ENCODE data around the gene EEPD1.

EEPD1 gene

DNA sequence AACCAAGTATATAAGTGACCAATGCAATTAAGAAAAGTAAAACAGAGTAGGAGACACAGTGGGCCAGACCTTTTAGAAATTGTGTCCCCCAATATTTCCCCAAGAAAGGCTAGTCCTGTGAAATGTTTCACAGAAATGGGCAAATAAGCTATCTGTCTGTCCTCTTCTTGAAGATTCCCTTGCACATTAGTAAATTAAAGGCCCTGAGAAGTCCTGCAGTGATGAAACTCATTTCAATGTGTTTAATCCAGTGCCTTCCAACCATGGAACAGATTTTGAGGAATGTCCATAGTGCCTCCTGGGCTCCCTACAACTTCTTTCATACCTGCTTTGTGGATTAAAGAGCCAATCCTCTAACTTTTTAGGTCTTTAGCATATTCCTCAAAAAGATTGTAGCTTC, 11.2 kb upstream of the EEPD1 start:
- Histone ChIP-seq H3K9ac (ENCODE audit: low read depth, low read length) (no peak overlapping the region), H3K4me1 (ENCODE audit: insufficient read depth, low read length) (no peaks in the 10 kb centered on the region), H3K79me2 (ENCODE audit: insufficient read depth, low read length) (no peaks in the 10 kb centered on the region), H4K20me1 (ENCODE audit: insufficient read depth, low read length) (no peaks in the 10 kb centered on the region), H3K9me3 (ENCODE audit: insufficient read depth, low read length, severe bottlenecking) (no peaks in the 10 kb centered on the region), H3K36me3 (ENCODE audit: insufficient read depth, low read length) (no peaks in the 10 kb centered on the region), H3K27ac (ENCODE audit: low read length) (no peak overlapping the region), H3K4me2 (ENCODE audit: insufficient read depth, low read length) (no peak overlapping the region), H3K27me3 (ENCODE audit: insufficient read depth, low read length, poor library complexity) (no peaks in the 10 kb centered on the region), H2AFZ (ENCODE audit: low read depth, low read length) (no peak overlapping the region), H3K4me3 (ENCODE audit: low read depth in 1 of 2, low read length in 2 of 2) (no peak overlapping the region)
- ATAC-seq (ENCODE audit: insufficient read depth, low read depth) (no peak), DNase-seq (no peak)
- TF ChIP-seq EZH2 (IDR thresholded peaks at IDR 0.05; ENCODE audit: borderline replicate concordance, low read depth, low read length, severe bottlenecking): no peak
- TF ChIP-seq, protein P1, sequence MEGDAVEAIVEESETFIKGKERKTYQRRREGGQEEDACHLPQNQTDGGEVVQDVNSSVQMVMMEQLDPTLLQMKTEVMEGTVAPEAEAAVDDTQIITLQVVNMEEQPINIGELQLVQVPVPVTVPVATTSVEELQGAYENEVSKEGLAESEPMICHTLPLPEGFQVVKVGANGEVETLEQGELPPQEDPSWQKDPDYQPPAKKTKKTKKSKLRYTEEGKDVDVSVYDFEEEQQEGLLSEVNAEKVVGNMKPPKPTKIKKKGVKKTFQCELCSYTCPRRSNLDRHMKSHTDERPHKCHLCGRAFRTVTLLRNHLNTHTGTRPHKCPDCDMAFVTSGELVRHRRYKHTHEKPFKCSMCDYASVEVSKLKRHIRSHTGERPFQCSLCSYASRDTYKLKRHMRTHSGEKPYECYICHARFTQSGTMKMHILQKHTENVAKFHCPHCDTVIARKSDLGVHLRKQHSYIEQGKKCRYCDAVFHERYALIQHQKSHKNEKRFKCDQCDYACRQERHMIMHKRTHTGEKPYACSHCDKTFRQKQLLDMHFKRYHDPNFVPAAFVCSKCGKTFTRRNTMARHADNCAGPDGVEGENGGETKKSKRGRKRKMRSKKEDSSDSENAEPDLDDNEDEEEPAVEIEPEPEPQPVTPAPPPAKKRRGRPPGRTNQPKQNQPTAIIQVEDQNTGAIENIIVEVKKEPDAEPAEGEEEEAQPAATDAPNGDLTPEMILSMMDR (IDR thresholded peaks at IDR 0.05; ENCODE audit: borderline replicate concordance, extremely low read depth, low read length, poor library complexity, severe bottlenecking): no peak

GRCh38 chr7:36144189-36144588, 8.9 kb upstream of the EEPD1 start:
- Histone ChIP-seq H3K36me3 (ENCODE audit: insufficient read depth, low read length) (no peaks in the 10 kb centered on the region), H3K27me3 (ENCODE audit: insufficient read depth, low read length, poor library complexity) (no peaks in the 10 kb centered on the region), H3K9me3 (ENCODE audit: insufficient read depth, low read length, severe bottlenecking) (no peaks in the 10 kb centered on the region), H4K20me1 (ENCODE audit: insufficient read depth, low read length) (no peaks in the 10 kb centered on the region), H3K79me2 (ENCODE audit: insufficient read depth, low read length) (no peaks in the 10 kb centered on the region), H3K4me2 (ENCODE audit: insufficient read depth, low read length) (no peak overlapping the region), H3K4me3 (ENCODE audit: low read depth in 1 of 2, low read length in 2 of 2) (no peak overlapping the region), H2AFZ (ENCODE audit: low read depth, low read length) (no peak overlapping the region), H3K27ac (ENCODE audit: low read length) (no peak overlapping the region), H3K4me1 (ENCODE audit: insufficient read depth, low read length) (no peaks in the 10 kb centered on the region), H3K9ac (ENCODE audit: low read depth, low read length) (no peak overlapping the region)
- TF ChIP-seq, protein P1 (IDR thresholded peaks at IDR 0.05; ENCODE audit: borderline replicate concordance, extremely low read depth, low read length, poor library complexity, severe bottlenecking): no peak
- no peak for TF ChIP-seq EZH2 (IDR thresholded peaks at IDR 0.05; ENCODE audit: borderline replicate concordance, low read depth, low read length, severe bottlenecking)
- DNase-seq (no peak), ATAC-seq (ENCODE audit: insufficient read depth, low read depth) (no peak)

DNA sequence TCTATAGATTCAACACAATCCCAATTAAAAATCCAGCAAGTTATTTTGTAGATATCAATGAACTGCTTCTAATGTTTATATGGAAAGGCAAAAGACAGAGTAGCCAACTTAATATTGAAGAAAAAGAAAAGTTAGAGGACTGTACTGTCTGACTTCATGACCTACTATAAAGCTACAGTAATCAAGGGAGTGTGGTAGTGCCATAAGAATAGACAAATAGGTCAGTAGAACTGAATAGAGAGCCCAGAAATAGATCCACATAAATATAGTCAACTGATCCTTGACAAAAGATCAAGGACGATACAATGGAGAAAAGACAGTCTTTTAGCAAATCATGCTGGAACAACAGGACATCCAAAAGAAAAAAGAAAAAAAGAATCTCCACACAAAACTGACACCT, 7.4 kb upstream of the EEPD1 start:
- DNase-seq: no peak
- no peak overlapping the region for H3K9ac ChIP-seq (ENCODE audit: low read depth, low read length)
- ATAC-seq (ENCODE audit: insufficient read depth, low read depth): no peak
- H3K4me2 ChIP-seq (ENCODE audit: insufficient read depth, low read length): no peak overlapping the region
- no peak overlapping the region for H3K27ac ChIP-seq (ENCODE audit: low read length)
- no peaks in the 10 kb centered on the region for H3K9me3 ChIP-seq (ENCODE audit: insufficient read depth, low read length, severe bottlenecking)
- no peak overlapping the region for H2AFZ ChIP-seq (ENCODE audit: low read depth, low read length)
- no peaks in the 10 kb centered on the region for H3K27me3 ChIP-seq (ENCODE audit: insufficient read depth, low read length, poor library complexity)
- H3K4me1 ChIP-seq (ENCODE audit: insufficient read depth, low read length): no peaks in the 10 kb centered on the region
- TF ChIP-seq EZH2 (IDR thresholded peaks at IDR 0.05; ENCODE audit: borderline replicate concordance, low read depth, low read length, severe bottlenecking): no peak
- TF ChIP-seq, protein P1 (IDR thresholded peaks at IDR 0.05; ENCODE audit: borderline replicate concordance, extremely low read depth, low read length, poor library complexity, severe bottlenecking): no peak
- H3K36me3 ChIP-seq (ENCODE audit: insufficient read depth, low read length): no peaks in the 10 kb centered on the region
- no peaks in the 10 kb centered on the region for H3K79me2 ChIP-seq (ENCODE audit: insufficient read depth, low read length)
- no peaks in the 10 kb centered on the region for H4K20me1 ChIP-seq (ENCODE audit: insufficient read depth, low read length)
- H3K4me3 ChIP-seq (ENCODE audit: low read depth in 1 of 2, low read length in 2 of 2): no peak overlapping the region

DNA sequence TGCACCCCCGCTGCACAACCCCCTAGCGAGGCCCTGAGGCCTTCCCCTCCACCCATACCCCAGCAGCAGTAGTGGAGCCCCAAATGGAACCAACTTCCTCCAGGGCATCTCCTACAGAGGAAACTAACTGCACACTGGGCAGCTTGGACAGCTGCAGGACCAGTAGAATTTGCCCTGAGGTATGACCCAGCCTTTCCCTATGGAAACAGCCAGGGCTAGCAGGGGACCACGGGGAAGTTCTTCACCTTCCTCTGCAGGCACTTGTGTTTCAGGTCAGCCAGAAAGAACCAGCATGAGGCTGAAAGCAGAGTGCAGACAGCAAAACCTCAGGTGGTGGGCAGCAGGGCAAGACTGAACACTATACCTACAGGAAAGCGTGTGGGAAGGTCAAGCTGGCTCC, 5.7 kb upstream of the EEPD1 start:
- H3K4me2 ChIP-seq (ENCODE audit: insufficient read depth, low read length): no peak overlapping the region
- H3K9me3 ChIP-seq (ENCODE audit: insufficient read depth, low read length, severe bottlenecking): no peaks in the 10 kb centered on the region
- TF ChIP-seq, protein P1 (IDR thresholded peaks at IDR 0.05; ENCODE audit: borderline replicate concordance, extremely low read depth, low read length, poor library complexity, severe bottlenecking): no peak
- TF ChIP-seq EZH2 (IDR thresholded peaks at IDR 0.05; ENCODE audit: borderline replicate concordance, low read depth, low read length, severe bottlenecking): no peak
- H3K9ac ChIP-seq (ENCODE audit: low read depth, low read length): no peak overlapping the region
- no peak overlapping the region for H2AFZ ChIP-seq (ENCODE audit: low read depth, low read length)
- no peak overlapping the region for H3K4me3 ChIP-seq (ENCODE audit: low read depth in 1 of 2, low read length in 2 of 2)
- ATAC-seq (ENCODE audit: insufficient read depth, low read depth): no peak
- H3K27me3 ChIP-seq (ENCODE audit: insufficient read depth, low read length, poor library complexity): no peaks in the 10 kb centered on the region
- no peaks in the 10 kb centered on the region for H3K36me3 ChIP-seq (ENCODE audit: insufficient read depth, low read length)
- no peaks in the 10 kb centered on the region for H4K20me1 ChIP-seq (ENCODE audit: insufficient read depth, low read length)
- H3K27ac ChIP-seq (ENCODE audit: low read length): no peak overlapping the region
- H3K79me2 ChIP-seq (ENCODE audit: insufficient read depth, low read length): no peaks in the 10 kb centered on the region
- DNase-seq: no peak
- H3K4me1 ChIP-seq (ENCODE audit: insufficient read depth, low read length): peaks cover 5% of the 10 kb centered on the region

All from DND-41 (cell line).